Ovary (tissue), 9 donors: ENCODE measurements around the gene FBXW2. TPM values are rescaled to one million over a fixed set of nuclear protein-coding genes. Genes with fewer than 3 reads are reported as not detected.

Source experiments
- DNase-seq, 5 donors: peaks; one replicate each; pipeline ENCODE4 v3.0.0-alpha.2; 2019 to 2020
- H3K27ac ChIP-seq, 2 donors: fragments of 200-600 bp; one replicate each; pipeline versions ENCODE4 v1.5.1 to v1.8.0; 2019 to 2022
- H3K27me3 ChIP-seq: fragments of 200-600 bp; one replicate; pipeline ENCODE4 v1.8.0; 2022
- H3K36me3 ChIP-seq: fragments of 200-600 bp; sonication (generic); one replicate; pipeline ENCODE4 v1.5.1; 2019
- H3K4me1 ChIP-seq: one replicate; pipeline ENCODE4 v1.8.1; 2013; ENCODE audit warnings: mild to moderate bottlenecking, moderate library complexity; ENCODE audit not compliant: insufficient read depth
- H3K4me3 ChIP-seq: fragments of 200-600 bp; sonication (generic); one replicate; pipeline ENCODE4 v1.5.1; 2017
- H3K9me3 ChIP-seq, 2 donors: fragments of 200-600 bp in 1 of 2; sonication (generic) in 1 of 2; one replicate each; pipeline versions ENCODE4 v1.5.1 to v1.8.1; 2013 to 2019; ENCODE audit warnings: mild to moderate bottlenecking in 1 of 2, moderate library complexity in 1 of 2
- EP300 ChIP-seq: sonication (generic); formaldehyde crosslinking; IDR thresholded peaks from one replicate; pipeline ENCODE4 v1.6.1; 2017; ENCODE audit warnings: antibody characterized with exemption
- POLR2A ChIP-seq: fragments of 450-650 bp; IDR thresholded peaks from one replicate; pipeline ENCODE4 v1.6.1; 2017; ENCODE audit warnings: antibody characterized with exemption, mild to moderate bottlenecking, moderate library complexity
- WGBS, 3 donors: extraction: QIAGEN DNeasy Blood & Tissue Kit in 1 of 3; methylation state at CpG; one replicate each; pipeline versions ENCODE4 v1.1.5 to v1.1.7; 2013 to 2017; 5-methylcytosine and 5-hydroxymethylcytosine counted together
- intact Hi-C, 4 donors: fragments of 100-400 bp; cut with DNase I; formaldehyde crosslinking; loops; one replicate each; pipeline versions ENCODE4 v1.11.0 to v1.15.1; 2022 to 2023
- polyA plus RNA-seq, 2 donors: library from polyadenylated mRNA; stranded (reverse); fragments of 200-250 nt in 1 of 2; fragments of 350-450 nt in 1 of 2; fragmentation: Illumina TruSeq in 1 of 2; extraction: RNeasy Lipid Tissue Mini Kit (QIAGEN cat#74804) in 1 of 2; gene quantifications; one replicate each; pipeline ENCODE4 v1.2.3, GENCODE V29; 2013 to 2014
- total RNA-seq, 7 donors: library from RNA; depleted of rRNA in 2 of 7; stranded (reverse); fragments of >200 nt in 2 of 7; fragmentation: NEBNext Ultra II Directional in 3 of 7; extraction: Animal tissue kit (Norgen Biotek cat#: 25700) in 3 of 7; gene quantifications; one replicate each; pipeline versions ENCODE4 v1.1.0 to v1.2.4, GENCODE V29; 2016 to 2023
- TF ChIP-seq, protein P1 (sequence below), 3 donors: fragments of 450-650 bp in 2 of 3; fragments of 200-600 bp in 1 of 3; IDR thresholded peaks; one replicate each; pipeline versions ENCODE4 v1.5.1 to v1.8.0; 2016 to 2022; ENCODE audit warnings: antibody characterized with exemption in 3 of 3, mild to moderate bottlenecking in 1 of 3
- donor health status: DM: no; HTN: no; CAD: no; lungs with moderate emphysema.
- donor health status: DM: no; HTN: no; CAD: no.
- donor health status: Bipolar disorder and iron deficiency.
- donor health status: DM: yes; HTN: yes; CAD: no.
- donor health status: DM: no; HTN: no; CAD: no.
- donor health status: DM: yes; HTN: yes; CAD: no.

Gene FBXW2
- total and polyA plus RNA-seq, 9 donors: 15.6 to 62.0 (median 43.4) TPM

DNA sequence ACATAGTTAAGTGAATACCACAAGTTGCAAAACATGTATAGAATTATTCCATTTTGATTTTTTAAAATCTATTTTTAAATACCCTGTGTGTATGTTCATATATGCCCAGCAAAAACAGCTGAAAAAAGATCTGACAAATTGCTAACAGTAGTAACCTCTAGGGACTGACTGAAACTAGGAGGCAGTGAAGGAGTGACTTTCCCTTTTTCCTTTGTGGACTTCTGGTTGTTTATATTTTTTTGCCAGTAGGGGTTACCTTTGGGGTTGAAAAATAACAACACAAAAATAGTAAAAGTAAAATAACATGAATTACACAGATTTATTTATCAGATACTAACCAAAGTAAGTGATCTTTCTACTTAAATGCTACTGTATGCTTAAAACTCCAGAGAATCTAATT, 81.9 kb downstream of the FBXW2 start:
- TF ChIP-seq EP300: no peak
- TF ChIP-seq POLR2A: no peak
- TF ChIP-seq, protein P1, sequence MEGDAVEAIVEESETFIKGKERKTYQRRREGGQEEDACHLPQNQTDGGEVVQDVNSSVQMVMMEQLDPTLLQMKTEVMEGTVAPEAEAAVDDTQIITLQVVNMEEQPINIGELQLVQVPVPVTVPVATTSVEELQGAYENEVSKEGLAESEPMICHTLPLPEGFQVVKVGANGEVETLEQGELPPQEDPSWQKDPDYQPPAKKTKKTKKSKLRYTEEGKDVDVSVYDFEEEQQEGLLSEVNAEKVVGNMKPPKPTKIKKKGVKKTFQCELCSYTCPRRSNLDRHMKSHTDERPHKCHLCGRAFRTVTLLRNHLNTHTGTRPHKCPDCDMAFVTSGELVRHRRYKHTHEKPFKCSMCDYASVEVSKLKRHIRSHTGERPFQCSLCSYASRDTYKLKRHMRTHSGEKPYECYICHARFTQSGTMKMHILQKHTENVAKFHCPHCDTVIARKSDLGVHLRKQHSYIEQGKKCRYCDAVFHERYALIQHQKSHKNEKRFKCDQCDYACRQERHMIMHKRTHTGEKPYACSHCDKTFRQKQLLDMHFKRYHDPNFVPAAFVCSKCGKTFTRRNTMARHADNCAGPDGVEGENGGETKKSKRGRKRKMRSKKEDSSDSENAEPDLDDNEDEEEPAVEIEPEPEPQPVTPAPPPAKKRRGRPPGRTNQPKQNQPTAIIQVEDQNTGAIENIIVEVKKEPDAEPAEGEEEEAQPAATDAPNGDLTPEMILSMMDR (IDR thresholded peaks at IDR 0.05): no peak
- intact Hi-C loops: loop anchor here in 2 of 4 donors (10.0 kb wide), 1 partner anchor 87 kb away; no protein-coding TSS in a partner anchor
- Histone ChIP-seq H3K9me3 (no peaks in the 10 kb centered on the region), H3K4me1 (peaks cover 11% of the 10 kb centered on the region), H3K27ac (no peak overlapping the region), H3K27me3 (no peaks in the 10 kb centered on the region), H3K36me3 (no peaks in the 10 kb centered on the region), H3K4me3 (no peak overlapping the region)
- DNase-seq: no peak

DNA sequence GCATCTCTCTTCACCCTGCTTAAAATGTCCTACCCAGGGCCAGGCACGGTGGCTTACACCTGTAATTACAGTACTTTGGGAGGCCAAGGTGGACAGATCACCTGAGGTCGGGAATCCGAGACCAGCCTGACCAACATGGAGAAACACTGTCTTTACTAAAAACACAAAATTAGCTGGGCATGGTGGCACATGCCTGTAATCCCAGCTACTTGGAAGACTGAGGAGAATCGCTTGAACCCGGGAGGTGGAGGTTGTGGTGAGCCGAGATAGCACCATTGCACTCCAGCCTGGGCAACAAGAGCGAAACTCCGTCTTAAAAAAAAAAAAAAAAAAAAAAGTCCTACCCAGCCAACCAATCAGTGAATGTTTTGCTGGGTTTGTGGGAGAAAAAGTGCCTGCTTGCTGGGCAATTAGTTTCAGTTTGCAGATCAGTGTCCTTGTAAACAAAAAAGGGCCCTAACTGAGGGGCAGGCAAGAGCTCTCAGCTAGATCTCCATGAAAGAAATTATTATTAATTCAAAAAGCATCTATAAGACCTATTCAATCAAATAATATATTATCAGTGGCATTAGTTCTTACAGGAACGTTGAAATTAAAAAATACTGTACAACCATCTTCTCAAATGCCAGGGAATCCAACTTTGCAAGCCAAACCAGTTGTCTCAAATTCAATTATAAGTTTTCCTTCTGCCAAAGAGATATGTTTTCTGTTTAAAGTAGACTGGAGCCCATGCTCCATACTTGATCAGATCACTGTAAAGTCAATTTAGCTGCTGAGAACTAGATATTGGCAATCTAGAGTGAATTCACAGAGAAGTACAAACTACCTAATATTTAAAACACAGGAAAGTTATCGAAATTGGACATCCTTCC, 82.9 kb downstream of the FBXW2 start:
- Histone ChIP-seq H3K9me3 (no peaks in the 10 kb centered on the region), H3K27ac (peak overlapping the region in 1 of 2 donors; percentile 16), H3K27me3 (no peaks in the 10 kb centered on the region), H3K4me1 (peaks cover 8% of the 10 kb centered on the region), H3K4me3 (peak overlapping the region; percentile 7), H3K36me3 (no peaks in the 10 kb centered on the region)
- DNase-seq: no peak
- TF ChIP-seq, protein P1 (IDR thresholded peaks at IDR 0.05): no peak
- no peak for TF ChIP-seq EP300
- TF ChIP-seq POLR2A: no peak
- intact Hi-C loops: loop anchor here in 2 of 4 donors (10.0 kb wide), 1 partner anchor 86 kb away; no protein-coding TSS in a partner anchor
- 50 to 66% (median 66%) methylated on average over 10 of the region's 10 CpGs for WGBS, 3 donors

DNA sequence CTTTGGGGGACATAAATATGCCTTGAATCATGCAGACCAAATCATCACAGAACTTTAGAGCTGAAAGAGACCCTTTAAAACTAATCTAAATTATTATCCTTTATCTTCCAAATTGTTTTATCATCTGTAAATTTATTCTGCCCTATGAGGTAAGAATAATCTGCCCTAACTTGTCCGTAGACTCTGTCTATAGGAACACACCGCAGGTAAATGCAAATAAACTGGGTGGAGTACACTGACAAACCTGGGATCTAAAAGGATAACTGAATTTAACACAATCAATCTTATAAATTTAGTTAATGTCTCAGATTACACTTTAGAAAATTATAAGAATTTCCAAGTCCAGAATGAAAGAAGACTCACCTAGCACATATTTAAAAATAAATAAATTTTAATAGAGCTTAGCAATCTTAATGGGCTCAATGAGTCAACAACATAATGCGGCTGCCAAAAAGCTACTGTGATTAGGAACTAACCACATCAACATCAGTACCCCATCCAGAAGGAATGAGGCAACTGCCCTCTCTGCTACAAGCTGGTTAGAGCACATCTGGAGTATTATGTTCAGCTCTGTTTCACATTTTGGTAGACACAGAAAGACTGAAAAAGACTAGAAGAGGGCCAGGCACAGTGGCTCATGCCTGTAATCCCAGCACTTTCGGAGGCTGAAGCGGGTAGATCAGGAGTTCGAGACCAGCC, 84.5 kb downstream of the FBXW2 start:
- Histone ChIP-seq H3K4me1 (peaks cover 8% of the 10 kb centered on the region), H3K4me3 (no peak overlapping the region), H3K36me3 (no peaks in the 10 kb centered on the region), H3K9me3 (no peaks in the 10 kb centered on the region), H3K27ac (no peak overlapping the region), H3K27me3 (no peaks in the 10 kb centered on the region)
- intact Hi-C loops: no loop called here
- WGBS, 3 donors: 94 to 99% (median 96%) methylated on average over 6 of the region's 6 CpGs
- DNase-seq: no peak
- TF ChIP-seq EP300: no peak
- no peak for TF ChIP-seq POLR2A
- TF ChIP-seq, protein P1 (IDR thresholded peaks at IDR 0.05): no peak

DNA sequence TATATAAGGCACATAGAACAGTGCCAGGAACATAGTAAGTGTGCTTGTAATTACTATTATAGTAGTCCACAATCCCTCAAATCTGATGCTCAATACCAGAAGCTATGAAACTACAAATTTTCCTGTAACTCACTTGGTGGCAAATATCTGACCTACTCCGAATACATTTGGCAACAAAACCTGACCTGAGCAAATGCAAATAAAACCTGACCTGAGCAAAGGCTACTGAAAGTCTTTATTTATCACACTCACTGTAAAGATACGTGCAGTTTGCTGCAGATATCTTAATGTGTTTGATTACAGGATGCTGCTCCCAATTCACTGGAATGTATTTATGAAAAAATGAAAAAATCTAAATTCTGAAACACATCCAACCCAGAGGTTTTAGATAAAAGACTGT, 86.0 kb downstream of the FBXW2 start:
- Histone ChIP-seq H3K4me1 (peaks cover 6% of the 10 kb centered on the region), H3K9me3 (no peaks in the 10 kb centered on the region), H3K4me3 (no peak overlapping the region), H3K27me3 (no peaks in the 10 kb centered on the region), H3K27ac (no peak overlapping the region), H3K36me3 (no peaks in the 10 kb centered on the region)
- 56 to 77% (median 72%) methylated on average over 2 of the region's 2 CpGs for WGBS, 3 donors
- intact Hi-C loops: no loop called here
- TF ChIP-seq, protein P1 (IDR thresholded peaks at IDR 0.05): no peak
- no peak for DNase-seq

Other genes starting within 250 kb of the FBXW2 start
- 10 to 100 TPM; 35.1 to 59.4 (median 44.7) TPM for gene CDK5RAP2, start 213.2 kb downstream of the FBXW2 start, total RNA-seq
- gene CDK5RAP2, start 213.2 kb downstream of the FBXW2 start, polyA plus RNA-seq: 10 to 100 TPM; 30.8 to 61.1 TPM
- 10 to 100 TPM; 12.6 to 20.8 (median 14.6) TPM for gene MEGF9, start 78.9 kb downstream of the FBXW2 start, total RNA-seq
- gene MEGF9, start 78.9 kb downstream of the FBXW2 start, polyA plus RNA-seq: 10 to 100 TPM in 1 of 2 donors, 1 to 10 TPM in 1; 9.9 to 27.3 TPM
- gene PSMD5, start 49.5 kb upstream of the FBXW2 start, total RNA-seq: 10 to 100 TPM; 22.4 to 49.2 (median 39.5) TPM
- gene PSMD5, start 49.5 kb upstream of the FBXW2 start, polyA plus RNA-seq: 10 to 100 TPM; 13.4 to 36.9 TPM
- gene PHF19, start 83.8 kb upstream of the FBXW2 start, total RNA-seq: 10 to 100 TPM; 16.8 to 56.0 (median 42.8) TPM
- 10 to 100 TPM; 24.1 to 26.6 TPM for gene PHF19, start 83.8 kb upstream of the FBXW2 start, polyA plus RNA-seq
- gene TRAF1, start 133.4 kb upstream of the FBXW2 start, total RNA-seq: 1 to 10 TPM; 4.1 to 9.4 (median 5.5) TPM
- gene TRAF1, start 133.4 kb upstream of the FBXW2 start, polyA plus RNA-seq: 1 to 10 TPM; 4.4 to 6.2 TPM